ENCODE data around the gene TRPM2.

The TRPM2 gene

GRCh38 chr21:44432841-44433790 lies 79.7 kb downstream of the TRPM2 start:
- TF ChIP-seq CTCF (IDR thresholded peaks at IDR 0.05) = no peak

- TF ChIP-seq CTCF (IDR thresholded peaks at IDR 0.05) = no peak
Measured at GRCh38 chr21:44433791-44434567, 80.6 kb downstream of the TRPM2 start.

- TF ChIP-seq CTCF (IDR thresholded peaks at IDR 0.05) = no peak
Measured at GRCh38 chr21:44434568-44434925, 81.1 kb downstream of the TRPM2 start.

GRCh38 chr21:44434936-44435635 lies 81.7 kb downstream of the TRPM2 start:
- no peak for TF ChIP-seq CTCF (IDR thresholded peaks at IDR 0.05)

- no peak for TF ChIP-seq CTCF (IDR thresholded peaks at IDR 0.05)
Measured at GRCh38 chr21:44436111-44436611, 82.7 kb downstream of the TRPM2 start.

- TF ChIP-seq CTCF (IDR thresholded peaks at IDR 0.05) = no peak
Measured at GRCh38 chr21:44436958-44437357, 83.5 kb downstream of the TRPM2 start.

- TF ChIP-seq CTCF (IDR thresholded peaks at IDR 0.05) = no peak
Measured at GRCh38 chr21:44437371-44437695, 83.9 kb downstream of the TRPM2 start.
